Adrenal gland (tissue), 5 donors: ENCODE results near the gene APP.

Experiments used
- POLR2A ChIP-seq, 2 donors: fragments of 450-650 bp; IDR thresholded peaks; one replicate each; pipeline ENCODE4 v1.6.1; 2017; ENCODE audit warnings: antibody characterized with exemption in 2 of 2, mild to moderate bottlenecking in 2 of 2, moderate library complexity in 1 of 2
- TF ChIP-seq, protein P1 (sequence below), 6 experiments: fragments of 450-650 bp in 4 of 6; fragments of 200-600 bp in 2 of 6; sonication (generic) in 1 of 6; IDR thresholded peaks; 1 replicate in 5 of 6; 2 replicates in 1 of 6; pipeline versions ENCODE4 v1.5.1 to v1.8.0; 2016 to 2021; ENCODE audit warnings: antibody characterized with exemption in 6 of 6, mild to moderate bottlenecking in 2 of 6, moderate library complexity in 1 of 6
- donor health status: DM: no; HTN: no; CAD: no.

DNA sequence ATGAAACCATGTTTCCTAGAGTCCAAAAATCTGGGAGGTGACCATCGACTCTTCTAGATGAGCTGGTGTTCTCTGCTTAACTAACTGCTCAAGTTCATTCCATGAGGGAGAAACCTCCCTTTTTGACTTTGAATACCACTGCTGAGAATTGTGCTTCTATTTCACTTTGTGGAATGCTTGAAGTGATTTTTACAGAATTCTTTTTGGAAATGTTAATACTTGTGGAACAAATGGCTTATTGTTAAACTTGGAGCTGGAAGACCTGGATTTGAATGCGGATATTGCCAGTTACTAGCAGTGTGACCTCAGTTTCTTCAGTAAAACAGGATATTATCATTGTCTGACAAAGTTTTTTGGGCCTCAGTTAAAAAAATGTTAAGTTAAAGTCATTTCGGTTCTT lies 36.5 kb upstream of the APP start:
- TF ChIP-seq, protein P1, sequence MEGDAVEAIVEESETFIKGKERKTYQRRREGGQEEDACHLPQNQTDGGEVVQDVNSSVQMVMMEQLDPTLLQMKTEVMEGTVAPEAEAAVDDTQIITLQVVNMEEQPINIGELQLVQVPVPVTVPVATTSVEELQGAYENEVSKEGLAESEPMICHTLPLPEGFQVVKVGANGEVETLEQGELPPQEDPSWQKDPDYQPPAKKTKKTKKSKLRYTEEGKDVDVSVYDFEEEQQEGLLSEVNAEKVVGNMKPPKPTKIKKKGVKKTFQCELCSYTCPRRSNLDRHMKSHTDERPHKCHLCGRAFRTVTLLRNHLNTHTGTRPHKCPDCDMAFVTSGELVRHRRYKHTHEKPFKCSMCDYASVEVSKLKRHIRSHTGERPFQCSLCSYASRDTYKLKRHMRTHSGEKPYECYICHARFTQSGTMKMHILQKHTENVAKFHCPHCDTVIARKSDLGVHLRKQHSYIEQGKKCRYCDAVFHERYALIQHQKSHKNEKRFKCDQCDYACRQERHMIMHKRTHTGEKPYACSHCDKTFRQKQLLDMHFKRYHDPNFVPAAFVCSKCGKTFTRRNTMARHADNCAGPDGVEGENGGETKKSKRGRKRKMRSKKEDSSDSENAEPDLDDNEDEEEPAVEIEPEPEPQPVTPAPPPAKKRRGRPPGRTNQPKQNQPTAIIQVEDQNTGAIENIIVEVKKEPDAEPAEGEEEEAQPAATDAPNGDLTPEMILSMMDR (IDR thresholded peaks at IDR 0.05), result no peak
- no peak for TF ChIP-seq POLR2A (IDR thresholded peaks at IDR 0.05)
